ENCODE measurements around the gene MCM7.

Gene MCM7

DNA sequence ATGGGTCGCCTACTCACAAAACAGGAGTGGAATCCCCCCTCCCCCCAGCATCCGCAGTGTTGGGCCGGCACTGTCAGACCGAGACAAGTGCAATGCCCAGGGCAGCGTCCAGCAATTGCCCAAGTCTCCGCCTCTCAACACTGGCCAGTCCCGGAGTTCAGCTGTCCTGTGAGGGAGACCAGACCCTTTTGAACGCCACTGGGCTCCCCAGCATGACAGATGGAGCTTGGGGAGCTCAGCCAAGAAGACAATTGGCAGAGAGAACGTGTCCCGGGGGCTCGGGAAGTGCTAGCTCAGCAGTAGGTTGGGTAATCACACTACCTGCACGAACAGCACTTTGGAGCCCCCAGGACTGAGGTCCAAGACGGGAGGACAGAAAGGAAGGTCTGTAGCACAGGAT lies 7.7 kb downstream of the MCM7 start:
- DNase-seq: no peak

DNA sequence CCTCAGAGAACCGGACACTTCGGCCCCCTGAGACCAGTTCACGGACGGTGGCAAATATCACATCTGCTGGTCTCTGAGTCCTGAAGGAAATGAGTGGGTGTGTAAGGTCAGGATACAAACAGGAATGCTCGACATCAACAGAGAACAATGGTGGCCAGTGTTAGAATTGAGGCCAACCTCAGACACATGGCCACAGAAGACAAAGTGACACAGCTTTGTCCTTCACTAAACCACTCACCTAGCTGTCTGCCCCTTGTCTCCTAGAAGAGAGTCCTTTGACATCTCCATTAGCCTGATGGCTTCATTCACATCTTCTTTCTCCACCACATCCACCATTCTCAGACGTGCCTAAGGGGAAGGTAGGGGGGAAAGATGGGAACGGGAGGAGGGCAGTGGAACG lies 8.1 kb downstream of the MCM7 start:
- DNase-seq: no peak

DNA sequence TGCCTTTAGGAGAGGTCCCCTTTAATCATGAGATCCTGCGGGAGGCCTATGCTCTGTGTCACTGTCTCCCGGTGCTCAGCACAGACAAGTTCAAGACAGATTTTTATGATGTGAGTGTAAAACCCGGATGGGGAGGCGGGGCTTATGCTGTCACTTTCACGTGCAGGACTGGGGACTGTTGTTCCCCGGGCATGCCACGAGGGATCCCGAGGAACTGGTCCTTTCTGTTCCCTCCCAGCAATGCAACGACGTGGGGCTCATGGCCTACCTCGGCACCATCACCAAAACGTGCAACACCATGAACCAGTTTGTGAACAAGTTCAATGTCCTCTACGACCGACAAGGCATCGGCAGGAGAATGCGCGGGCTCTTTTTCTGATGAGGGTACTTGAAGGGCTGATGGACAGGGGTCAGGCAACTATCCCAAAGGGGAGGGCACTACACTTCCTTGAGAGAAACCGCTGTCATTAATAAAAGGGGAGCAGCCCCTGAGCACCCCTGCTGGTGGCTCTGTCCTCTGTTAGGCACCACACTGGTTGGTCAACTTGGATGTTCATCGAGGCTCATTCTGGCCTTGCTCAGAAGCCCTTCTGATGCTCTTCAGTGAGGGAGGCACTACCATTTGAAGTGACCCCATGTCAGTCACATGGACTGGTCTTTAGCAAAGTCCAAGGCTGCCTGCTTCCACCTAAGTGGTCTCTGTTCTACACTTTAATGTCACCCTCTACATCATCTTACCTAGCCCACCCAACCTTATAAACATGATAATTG lies 9.6 kb downstream of the MCM7 start:
- peak in 1 of 4 experiments; percentile 14 for DNase-seq

DNA sequence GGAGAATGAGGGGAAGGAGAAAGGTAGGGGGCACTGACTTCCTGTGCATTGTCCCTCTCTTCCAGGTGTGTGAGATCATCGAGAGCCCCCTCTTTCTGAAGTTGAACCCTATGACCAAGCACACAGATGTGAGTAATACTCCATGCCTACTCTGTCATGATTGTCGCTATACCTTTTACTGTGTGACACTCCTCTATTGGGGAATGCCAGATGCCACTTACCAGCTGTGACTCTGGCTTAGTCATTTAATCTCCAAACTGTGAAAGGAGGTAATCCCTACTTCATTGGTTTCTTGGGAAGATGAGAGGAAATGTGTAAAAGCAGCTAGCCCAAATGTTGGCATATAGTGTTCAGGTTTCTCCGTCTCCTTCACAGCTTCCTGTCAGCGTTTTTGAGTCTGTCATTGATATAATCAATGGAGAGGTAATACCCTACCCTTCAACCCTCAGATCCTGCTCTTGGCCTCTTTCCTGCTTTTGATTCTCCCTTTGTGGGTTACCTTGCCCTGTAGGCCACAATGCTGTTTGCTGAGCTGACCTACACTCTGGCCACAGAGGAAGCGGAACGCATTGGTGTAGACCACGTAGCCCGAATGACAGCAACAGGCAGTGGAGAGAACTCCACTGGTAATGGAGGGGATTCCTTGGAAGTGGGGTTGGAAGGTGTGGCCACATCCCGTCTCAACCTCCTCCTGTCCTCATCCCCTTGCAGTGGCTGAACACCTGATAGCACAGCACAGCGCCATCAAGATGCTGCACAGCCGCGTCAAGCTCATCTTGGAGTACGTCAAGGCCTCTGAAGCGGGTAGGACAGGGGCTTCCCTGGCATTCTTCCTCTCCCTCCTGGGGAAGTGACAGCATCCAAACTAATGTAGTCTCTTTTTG lies 10.4 kb downstream of the MCM7 start:
- no peak for DNase-seq

DNA sequence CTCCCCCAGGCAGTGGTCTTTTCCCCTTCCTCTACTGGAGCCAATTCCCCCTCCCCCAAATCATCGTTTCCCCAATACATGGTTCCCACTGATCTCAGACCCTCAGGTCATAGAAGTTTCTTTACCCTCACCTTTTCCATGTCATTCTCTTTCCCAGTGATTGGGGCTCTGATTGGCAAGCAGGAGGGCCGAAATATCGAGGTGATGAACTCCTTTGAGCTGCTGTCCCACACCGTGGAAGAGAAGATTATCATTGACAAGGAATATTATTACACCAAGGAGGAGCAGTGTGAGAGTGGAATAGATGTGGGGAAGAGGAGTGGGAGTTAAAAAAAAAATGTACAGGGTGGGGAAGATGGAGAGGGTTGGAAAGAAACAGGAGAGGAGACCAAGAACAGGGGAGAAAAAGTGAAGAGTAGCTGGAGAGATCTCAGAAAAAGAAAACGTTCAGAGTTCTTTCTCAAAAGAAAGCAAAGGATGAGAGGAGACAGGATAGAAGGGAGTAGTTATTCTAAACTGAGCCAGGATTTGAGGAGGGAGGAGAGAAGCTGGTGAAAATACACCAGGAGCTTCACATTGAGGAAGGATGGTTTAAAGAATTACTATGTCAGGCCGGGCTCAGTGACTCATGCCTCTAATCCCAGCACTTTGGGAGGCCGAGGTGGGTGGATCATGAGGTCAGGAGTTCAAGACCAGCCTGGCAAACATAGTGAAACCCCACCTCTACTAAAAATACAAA lies 11.6 kb downstream of the MCM7 start:
- DNase-seq: peak in 1 of 4 experiments; percentile 9

DNA sequence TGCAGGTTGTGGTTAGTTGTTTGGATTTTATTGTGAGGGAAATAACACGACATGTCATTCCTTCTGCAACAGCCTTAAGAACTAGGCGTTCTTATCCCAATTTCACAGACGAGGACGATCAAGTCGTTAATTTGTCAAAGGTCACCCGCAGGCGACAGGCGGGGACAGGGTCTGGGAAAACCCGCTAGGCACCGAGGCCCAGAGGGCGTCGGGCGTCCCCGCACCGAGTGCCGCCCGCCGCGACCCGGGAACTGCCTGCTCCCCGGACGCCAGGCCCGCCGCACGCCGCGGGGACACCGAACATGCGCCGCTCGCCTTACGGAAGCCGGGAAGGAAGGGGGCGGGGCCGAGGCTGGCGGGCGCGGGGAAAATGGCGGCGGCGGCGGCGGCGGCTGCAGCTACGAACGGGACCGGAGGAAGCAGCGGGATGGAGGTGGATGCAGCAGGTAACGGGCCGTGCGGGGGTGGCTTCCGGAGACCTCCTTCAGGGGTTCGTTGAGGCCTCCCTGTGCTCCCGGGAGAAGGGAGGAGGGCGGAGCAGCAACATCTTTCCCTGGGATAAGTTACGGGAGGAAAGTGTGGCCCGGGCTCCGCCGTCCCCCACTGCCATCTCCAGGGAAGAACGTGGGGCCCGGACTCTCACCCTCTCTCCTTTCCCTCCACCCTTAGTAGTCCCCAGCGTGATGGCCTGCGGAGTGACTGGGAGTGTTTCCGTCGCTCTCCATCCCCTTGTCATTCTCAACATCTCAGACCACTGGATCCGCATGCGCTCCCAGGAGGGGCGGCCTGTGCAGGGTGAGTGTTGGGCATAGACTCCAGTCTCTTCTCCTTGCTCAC lies 12.4 kb downstream of the MCM7 start, which contains the start of gene COPS6:
TSS of gene COPS6 (plus strand) at position 349 of the 837 bp plus-strand sequence. CDS start at position 371, 22 bp downstream.
- DNase-seq: peak; percentile 81 to 95 (median 88)

DNA sequence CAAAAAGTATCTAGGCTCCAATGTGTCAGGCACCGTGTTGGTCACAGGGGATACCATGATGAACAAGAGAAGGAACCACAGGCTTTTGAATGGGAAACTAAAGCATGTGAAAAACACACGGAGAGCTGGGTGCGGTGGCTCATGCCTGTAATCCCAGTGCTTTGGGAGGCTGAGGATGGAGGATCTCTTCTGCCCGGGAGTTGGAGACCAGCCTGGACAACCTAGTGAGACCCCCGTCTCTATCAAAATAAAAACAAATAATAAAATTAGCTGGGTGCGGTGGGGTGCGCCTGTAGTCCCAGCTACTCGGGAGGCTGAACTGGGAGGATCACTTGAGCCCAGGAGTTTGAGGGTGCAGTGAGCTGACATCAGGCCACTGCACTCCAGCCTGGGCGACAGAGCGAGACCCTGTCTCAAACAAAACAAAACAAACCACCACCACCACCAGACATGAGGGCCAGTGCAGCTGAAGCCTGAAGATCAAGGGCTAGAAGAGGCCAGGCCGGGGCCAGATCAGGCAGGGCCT lies 13.0 kb downstream of the MCM7 start:
- DNase-seq: no peak

DNA sequence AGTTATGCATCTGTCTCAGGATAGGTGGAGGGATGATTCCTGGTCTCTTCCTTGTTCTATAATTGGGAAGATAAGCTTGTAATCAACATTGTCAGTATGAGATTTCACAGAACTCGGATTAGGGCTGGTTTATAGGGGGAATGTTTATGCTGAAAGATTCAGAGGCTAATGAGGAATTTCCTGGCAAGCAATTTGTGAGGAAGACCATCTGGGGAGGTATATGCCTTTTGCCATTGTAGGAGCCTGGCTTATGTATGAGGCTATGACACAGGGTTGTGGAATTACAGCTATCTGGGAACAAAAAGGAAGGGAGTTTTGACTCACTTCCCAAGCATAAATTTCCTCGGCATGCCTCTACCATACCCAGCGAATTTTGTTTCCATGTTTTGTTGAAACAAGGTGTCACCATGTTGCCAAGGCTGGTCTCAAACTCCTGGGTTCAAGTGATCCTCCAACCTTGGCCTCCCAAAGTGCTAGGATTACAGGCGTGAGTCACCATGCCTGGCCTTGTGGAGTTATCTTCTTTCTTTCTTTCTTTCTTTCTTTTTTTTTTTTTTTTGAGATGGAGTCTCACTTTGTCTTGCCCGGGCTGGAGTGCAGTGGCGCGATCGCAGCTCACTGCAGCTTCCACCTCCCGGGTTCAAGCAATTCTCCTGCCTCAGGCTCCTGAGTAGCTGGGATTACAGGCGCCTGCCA lies 14.0 kb downstream of the MCM7 start:
- DNase-seq: no peak

DNA sequence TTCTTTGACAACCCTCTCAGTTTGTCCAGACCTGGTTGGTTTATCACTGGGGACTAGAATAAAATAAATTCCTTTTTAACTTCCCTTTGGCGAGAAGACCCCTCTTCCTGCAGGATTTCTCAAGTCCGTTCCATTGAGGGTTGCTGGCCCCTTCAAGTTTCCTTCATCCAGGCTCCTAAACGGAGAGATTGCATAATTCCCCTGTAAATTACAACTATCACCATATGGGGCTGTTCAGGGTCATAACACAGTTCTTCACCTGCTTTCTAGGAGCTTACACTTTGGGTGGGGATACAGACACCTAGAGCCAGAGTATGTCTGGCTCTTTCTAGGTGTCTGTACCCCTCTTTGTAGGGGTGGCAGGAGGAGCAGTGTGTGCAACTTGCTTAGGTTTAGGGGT lies 15.7 kb downstream of the MCM7 start:
- DNase-seq: no peak

DNA sequence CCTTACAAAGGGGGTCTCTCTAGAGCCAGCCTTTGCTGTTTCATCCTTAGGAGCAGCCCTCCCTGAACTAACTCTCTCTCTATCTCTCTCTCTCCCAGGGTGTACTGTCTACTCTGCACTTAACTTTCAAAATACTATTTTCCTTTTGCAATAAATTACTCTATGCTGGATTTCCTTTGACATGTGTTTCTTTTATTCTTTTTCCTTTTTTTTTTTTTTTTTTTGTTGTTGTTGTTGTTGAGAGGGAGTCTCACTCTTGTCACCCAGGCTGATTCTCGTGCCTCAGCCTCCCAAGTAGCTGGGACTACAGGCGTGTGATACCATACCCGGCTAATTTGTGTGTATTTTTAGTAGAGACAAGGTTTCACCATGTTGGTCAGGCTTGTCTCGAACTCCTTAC lies 18.2 kb downstream of the MCM7 start:
- DNase-seq: no peak

DNA sequence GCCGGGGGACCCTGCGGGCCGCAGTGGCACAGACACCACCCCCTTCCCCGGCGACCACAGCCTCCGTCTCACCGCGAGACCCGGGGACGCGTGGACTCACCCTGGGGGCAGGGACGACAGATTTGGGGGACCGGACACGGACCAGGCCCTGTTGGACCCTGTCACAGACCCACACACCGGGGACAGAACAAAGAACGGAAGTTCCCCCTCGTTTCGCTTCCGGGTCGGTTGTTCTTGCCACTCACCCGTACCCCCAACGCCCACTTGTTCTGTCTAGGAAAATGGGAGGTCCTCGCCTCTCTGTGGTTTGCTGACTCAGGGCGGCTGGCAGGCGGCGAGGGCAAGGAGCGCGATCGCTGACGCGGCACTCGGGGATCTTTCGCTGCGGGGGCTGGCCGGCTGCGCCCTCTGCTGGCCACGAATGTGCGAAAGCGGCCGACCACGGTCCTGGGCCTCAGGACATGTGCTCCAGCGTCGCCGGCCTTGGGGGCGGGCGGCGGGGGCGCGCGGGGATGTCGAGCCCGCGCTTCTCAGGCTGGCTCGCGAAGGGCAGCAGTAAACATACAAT lies 19.6 kb downstream of the MCM7 start, which contains the start of gene ZNF3:
TSS of gene ZNF3 (minus strand) at position 189 of the 568 bp plus-strand sequence. CDS start 4,366 bp downstream, outside the sequence.
- DNase-seq: peak; percentile 99

DNA sequence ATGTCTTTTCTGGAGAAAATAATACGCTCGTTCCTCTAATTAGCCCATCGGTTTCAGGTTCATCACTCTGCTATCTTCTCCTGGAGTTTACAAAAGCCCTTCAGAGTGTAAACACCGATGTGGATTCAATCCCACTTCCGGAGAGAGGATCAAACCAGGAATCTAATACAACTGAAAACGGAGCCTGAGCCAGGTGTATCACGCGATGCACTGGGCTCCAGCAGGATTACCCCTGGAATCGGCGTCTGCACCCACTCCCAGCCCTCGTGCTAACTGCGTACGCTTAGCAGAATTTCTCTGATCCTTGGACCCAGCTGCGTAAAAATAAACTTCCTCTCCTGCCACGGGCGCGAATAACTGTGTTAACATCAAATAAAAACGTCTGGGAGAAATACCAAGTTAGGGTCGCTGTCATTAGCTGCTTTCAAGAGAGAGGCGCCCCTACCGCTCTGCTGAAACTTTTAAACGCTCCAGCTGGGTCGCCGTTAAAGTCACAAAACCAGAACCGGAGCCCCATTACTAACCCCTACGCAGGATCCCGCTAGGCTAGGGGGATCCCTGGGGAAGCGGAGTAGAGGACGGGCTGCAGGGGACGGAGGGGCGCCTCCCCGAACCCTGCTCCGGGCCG lies 20.2 kb downstream of the MCM7 start:
- peak; percentile 22 to 38 (median 30) for DNase-seq

DNA sequence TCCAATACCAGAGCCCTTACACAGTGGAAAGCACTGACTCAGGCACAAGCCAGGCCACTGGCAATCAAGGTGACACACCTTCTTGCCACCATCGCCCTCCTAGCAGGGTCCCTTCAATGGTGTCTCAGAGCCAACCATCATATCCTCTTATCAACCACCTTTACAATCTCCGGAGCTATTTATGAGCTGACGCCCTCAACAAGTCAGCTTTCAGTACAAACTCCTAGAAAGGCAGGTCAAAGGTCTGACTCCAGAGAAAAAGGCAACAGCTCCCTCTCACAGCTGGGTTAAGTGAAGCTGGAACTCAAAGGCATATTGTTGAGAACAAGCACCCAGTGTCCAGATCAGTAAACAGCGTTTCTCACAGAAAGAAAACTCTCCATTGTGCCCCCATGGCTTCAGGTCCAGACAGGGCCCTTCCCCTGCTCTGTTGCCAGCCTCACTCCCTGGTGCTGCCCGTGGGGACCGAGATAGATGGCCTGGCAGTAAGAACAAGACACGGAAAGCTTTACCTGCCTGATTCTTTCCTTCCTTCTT lies 22.1 kb downstream of the MCM7 start:
- DNase-seq: no peak

DNA sequence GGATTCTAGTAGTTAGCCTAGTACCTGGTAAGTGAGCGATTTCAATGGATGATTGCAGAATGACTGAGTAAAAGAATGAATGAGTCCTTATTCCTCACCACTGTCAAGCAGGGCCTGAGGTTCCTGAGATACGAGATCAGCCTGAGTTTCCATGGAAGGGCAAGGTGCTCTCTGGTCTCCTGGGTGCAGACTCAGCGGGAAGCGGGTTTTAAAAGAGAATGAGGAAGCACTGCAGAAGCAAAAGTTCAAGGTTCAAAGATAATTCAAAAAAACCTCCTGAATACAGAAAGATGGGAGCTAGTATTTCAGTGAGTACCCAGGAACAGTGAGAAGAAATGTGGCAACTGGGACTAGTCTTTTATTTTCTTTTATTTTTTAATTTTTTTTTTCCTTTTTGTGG lies 24.0 kb downstream of the MCM7 start:
- no peak for DNase-seq

DNA sequence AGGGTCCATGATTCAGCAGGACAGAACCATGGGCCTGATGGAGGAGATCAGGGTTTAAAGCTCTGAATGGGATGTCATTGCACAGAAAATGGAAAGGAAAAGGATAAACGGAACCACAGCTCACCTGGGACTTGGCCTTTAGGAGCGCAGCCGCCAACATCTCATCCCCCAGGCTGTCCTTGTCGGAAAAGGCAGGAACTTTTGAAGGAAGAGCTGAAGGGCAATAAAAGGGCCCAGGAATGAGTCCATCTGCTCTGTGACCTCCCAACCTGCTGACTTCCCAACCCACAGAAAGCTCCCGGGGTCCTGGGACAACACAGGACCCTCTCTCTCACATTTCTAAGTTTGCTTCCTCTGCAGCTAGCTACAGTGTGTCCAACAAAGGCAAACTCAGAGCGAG lies 25.8 kb downstream of the MCM7 start:
- DNase-seq: no peak

DNA sequence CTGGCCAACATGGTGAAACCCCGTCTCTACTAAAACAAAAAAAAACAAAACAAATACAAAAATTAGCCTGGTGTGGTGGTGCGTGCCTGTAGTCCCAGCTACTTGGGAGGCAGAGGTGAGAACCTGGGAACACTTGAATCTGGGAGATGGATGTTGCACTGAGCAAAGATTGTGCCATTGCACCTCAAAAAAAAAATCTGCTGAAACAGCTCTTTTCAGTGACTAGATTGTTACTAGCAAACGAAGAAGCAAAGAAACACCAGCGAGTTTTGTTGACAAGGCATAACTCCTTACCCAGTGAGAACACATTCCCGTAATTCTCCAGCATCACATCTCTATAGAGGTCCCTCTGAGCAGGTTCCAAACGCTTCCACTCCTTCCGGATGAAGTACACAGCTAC lies 26.4 kb downstream of the MCM7 start:
- DNase-seq: no peak

DNA sequence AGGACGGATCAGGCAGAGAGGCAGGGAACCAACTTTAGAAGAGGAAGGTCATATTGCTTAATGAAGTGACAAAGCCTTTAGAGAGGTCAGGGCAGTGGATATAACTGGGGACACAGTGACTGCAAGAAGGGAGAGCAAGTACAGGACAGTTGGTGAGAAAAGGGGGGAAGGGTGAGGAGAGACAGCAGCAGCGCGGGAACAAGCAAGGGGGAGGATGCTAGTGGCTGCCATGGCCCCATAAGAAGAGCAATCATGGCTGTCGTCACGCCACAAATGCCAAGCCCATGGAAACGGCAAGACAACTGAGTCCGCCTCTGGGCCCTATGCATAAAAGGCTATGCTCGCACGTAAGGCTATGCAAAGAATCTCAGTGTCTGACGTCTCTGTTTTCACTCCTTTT lies 28.7 kb downstream of the MCM7 start:
- no peak for DNase-seq

DNA sequence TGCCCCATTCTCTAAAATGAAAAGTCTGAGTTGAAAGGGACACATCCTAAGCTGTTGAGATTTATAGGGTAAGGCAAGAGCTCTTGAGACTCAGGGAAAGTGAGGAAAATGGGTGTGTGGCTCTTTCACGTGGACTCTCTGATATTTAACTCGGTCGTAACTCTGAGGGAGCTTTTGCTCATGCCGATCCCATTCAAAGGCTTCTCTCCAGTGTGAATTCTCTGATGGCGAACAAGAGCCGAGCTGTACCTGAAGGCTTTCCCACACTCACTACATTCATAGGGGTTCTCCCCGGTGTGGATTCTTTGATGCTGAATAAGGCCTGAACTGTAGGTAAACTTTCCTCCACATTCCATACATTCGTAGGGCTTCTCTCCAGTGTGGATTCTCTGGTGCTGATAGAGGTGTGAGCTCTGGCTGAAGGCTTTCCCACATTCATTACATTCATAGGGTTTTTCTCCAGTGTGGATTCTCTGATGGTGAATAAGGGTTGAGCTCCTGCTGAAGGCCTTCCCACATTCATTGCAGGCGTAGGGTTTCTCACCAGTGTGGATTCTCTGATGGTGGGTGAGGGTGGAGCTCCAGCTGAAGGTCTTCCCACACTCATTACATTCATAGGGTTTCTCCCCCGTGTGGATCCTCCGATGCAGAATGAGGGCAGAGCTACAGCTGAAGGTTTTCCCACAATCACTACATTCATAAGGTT lies 30.0 kb downstream of the MCM7 start:
- DNase-seq: no peak

DNA sequence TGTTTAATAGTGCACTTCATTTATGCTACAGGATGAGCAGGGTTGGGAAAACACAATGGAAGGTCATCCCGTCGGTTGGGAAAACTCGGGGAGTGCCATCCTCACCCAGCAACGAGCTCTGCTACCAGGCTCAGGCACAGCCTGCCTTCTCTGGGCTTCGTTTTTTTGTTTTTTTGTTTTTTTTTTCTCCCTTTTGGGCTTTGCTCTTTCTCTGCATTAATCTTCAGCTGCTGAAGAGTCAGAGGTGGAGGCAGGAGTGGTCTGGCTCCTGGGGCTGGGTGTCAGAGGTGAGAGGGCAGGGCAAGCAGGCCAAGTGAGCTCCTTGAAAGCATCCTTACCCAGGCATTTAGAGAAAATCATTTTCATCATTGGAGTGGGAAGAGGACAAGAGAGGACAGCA lies 31.2 kb downstream of the MCM7 start:
- no peak for DNase-seq

Data from suppressor macrophage (primary cell).